Vagina (tissue), 2 donors: ENCODE results near the gene SLC7A11.

Experiments used
- POLR2AphosphoS5 ChIP-seq, 2 donors: sonication (generic); formaldehyde crosslinking; IDR thresholded peaks; one replicate each; pipeline ENCODE4 v1.9.0; 2017; ENCODE audit warnings: antibody characterized with exemption in 2 of 2, mild to moderate bottlenecking in 2 of 2, low read depth in 1 of 2; ENCODE audit not compliant: insufficient read depth in 1 of 2
- TF ChIP-seq, protein P1 (sequence below), 3 experiments: fragments of 450-650 bp in 2 of 3; fragments of 200-600 bp in 1 of 3; sonication (generic) in 1 of 3; IDR thresholded peaks; one replicate each; pipeline ENCODE4 v1.5.1; 2017 to 2019; ENCODE audit warnings: antibody characterized with exemption in 3 of 3, mild to moderate bottlenecking in 2 of 3, moderate library complexity in 2 of 3

DNA sequence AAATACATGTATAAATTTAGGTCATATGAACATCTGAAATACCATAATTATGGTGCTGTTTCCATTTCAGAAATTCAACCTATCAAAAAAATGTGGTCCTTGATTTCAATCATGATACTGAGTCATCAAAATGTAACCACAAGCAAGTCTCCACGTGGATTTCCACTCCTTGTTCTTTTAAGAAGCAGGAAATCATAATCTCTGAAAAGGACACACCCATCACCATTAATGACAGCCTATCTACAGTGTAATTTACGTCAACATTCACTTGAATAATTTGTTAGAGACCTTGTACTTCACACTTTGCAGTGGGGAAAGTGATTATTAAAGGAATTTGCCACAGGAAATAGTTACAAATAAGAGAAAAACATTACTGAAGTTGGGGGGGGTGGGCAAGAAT lies 17.7 kb upstream of the SLC7A11 start:
- TF ChIP-seq, protein P1, sequence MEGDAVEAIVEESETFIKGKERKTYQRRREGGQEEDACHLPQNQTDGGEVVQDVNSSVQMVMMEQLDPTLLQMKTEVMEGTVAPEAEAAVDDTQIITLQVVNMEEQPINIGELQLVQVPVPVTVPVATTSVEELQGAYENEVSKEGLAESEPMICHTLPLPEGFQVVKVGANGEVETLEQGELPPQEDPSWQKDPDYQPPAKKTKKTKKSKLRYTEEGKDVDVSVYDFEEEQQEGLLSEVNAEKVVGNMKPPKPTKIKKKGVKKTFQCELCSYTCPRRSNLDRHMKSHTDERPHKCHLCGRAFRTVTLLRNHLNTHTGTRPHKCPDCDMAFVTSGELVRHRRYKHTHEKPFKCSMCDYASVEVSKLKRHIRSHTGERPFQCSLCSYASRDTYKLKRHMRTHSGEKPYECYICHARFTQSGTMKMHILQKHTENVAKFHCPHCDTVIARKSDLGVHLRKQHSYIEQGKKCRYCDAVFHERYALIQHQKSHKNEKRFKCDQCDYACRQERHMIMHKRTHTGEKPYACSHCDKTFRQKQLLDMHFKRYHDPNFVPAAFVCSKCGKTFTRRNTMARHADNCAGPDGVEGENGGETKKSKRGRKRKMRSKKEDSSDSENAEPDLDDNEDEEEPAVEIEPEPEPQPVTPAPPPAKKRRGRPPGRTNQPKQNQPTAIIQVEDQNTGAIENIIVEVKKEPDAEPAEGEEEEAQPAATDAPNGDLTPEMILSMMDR (IDR thresholded peaks at IDR 0.05) = no peak
- peak in 1 of 2 donors; percentile 79 for TF ChIP-seq POLR2AphosphoS5 (IDR thresholded peaks at IDR 0.05; ENCODE audit: insufficient read depth in 1 of 2, low read depth in 1 of 2)
